Superior temporal gyrus (tissue), 1 donor: Measurements from ENCODE around the gene EARS2.
"Not testable (repeated sequence)": the region's sequence is repeated elsewhere in the genome, so short reads cannot be mapped to it uniquely, and the experiment has no call there.

ENCODE experiments used
- DNase-seq: peaks from one replicate; pipeline ENCODE4 v3.0.0-alpha.2; 2016; ENCODE audit errors: extremely low spot score

Gene EARS2

DNA sequence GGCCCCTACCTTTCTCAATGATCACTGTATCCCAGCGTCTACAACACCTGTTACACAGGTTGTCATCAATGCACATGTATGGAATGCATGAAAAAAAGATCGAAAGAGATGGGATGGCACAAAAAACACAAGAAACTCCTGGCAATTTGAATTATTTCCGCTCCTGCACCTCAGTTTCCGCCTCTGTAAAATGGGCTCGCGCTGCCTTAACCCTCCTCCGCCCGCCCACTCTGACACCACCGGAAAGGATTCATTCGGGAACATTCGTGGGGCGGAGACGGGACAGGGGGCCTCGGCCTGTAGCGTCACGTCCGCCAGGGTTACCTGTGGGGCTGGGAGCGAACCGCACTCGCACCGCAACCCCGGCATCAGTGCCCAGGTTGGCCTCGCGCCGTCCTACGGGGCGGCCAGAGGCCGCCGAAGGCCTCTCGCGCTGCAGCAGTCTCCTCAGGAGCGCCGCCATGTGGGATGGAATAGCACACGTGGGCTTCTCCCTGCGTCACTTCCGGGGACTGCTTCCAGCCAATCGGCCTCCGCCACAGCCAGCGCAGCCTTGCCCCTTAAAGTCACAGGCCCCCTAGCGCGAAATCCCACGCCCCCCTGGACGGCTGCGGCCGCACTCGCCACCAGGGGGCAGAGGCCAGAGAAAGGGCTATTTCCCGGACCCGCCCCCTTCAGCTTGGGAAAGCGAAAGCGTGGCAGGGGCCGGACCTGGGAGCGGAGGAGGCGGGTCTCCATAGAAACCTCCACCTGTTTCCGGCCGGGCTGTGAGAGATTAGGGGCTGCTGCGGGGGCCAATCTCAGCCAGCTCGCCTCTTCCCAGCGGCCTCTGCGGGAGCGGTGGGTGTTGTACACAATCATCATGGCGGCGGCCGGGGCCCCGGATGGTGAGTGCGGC, at the start of gene EARS2, which contains the start of gene UBFD1:
Gene EARS2 (minus strand): TSS at position 470 of the 898 bp plus-strand sequence. CDS start 7 bp downstream, at position 463.
Gene UBFD1 (plus strand): TSS at position 847 of the 898 bp plus-strand sequence. CDS start 16 bp downstream, at position 863.
- DNase-seq = peak; percentile 99

DNA sequence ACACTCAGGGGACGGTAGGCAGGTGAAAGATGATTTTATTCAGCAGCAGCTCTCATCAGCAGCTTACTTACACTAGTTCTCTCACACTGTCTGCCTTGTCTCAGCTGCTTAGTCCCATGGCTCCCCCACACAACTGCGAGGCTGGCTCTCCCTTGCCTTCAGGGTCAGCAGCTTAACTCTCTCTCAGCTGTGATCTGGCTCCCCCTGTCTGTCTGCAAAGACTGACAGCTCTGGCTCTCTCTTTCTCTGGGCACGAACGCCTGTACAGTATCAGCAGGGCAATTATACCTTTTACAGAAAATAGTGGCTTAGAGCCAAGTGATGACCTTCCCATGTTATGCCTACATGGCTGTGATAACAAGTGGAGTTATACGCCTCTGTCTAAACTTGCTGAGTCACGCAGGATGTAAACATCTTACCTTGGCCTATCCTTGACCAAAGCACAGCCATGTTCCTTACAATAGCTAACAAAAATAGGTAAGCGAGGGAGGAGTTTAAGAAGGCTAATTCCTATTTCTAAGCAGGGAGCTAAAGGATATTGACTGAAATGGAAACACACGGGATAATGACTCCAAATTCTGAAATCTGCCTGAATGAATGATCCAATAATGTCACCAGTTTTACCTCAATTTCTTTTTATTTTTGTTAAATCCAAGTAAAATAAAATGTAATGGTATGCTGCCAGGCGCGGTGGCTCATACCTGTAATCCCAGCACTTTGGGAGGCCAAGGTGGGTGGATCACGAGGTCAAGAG, 40.0 kb upstream of the EARS2 start:
- no peak for DNase-seq

DNA sequence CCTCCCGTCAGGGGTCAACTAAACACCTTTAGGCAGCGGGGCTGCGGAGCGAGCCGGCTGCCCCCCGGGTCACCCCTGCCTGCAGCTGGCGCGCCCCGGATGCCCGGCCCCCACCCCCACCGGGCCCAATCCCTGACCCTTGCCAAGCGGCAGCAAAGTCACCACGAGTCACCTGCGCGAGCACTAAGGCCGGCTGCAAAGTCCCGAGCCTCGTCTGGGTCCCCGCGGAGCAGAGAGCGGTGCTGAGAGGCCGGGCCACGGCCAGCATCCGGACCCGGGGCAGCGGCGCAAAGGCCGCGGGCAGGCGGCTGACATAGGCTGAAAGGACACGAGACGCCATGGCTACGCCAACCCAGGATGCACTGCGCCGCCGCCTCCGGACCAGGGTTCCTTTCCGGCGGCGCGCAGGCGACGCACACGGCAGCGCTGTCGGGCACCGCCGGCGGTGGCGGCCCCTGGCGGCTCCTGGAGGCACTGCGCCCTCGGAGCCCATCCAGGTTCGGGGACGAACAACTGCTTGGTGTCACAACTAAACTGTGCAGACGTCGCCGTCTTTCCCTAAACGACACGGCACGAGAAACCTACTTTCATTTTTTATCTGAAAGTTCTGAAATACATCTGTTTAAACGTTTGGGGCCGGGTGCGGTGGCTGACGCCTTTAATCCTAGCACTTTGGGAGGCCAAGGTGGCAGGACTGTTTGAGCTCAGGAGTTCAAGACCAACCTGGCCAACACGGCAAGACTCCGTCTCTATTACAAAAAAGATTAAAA, 39.0 kb upstream of the EARS2 start, which contains the start of gene NDUFAB1:
Gene NDUFAB1 (minus strand): TSS at position 366 of the 770 bp plus-strand sequence. CDS start 26 bp downstream, at position 340.
- DNase-seq = peak; percentile 92

DNA sequence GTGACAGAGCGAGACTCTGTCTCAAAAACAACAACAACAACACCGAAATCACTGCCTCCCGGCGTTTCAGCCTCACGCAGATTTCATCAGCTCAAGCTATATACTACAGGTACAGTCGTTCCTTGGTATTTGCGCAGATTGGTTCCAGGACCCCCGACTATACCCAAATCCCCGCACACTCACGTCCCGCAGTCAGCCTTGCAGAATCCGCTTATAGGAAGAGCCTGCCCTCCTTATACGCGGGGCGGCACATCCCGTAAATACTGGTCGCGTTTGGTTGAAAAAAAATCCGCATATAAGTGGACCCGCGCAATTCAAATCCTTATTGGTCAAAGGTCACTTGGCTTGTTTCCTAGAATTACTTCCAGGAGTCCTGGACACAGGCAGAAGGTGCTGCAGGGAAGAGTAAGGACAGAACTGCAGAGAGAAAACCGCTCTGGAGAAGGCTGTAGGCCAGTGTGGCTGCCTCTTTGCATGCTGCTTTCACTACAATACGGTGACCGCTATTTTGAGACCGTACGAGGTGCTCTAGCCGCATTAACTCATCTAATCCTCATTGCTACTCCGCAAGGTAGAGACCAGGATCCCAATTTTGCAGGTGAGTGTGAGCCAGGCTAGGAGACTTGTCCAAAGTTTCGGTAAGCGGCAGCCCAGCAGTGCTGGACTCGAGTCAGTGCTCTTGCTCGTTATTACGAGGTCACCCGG, 38.2 kb upstream of the EARS2 start:
- DNase-seq = no peak

DNA sequence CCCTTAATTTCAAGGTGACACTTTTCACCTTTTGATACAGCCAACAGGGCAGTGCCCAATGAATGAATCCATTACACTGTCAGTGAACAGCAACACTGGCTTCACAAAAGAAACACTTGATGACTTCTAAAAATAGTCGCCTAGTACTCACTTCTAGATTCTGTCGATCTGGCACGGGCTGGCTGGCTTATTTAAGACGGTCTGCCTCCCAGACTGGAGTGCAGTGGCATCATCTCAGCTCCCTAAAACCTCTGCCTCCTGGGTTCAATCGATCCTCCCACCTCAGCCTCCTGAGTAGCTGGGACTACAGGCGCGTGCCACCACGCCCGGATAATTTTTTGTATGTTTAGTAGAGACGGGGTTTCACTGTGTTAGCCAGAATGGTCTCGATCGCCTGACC, 37.0 kb upstream of the EARS2 start:
- no peak for DNase-seq

DNA sequence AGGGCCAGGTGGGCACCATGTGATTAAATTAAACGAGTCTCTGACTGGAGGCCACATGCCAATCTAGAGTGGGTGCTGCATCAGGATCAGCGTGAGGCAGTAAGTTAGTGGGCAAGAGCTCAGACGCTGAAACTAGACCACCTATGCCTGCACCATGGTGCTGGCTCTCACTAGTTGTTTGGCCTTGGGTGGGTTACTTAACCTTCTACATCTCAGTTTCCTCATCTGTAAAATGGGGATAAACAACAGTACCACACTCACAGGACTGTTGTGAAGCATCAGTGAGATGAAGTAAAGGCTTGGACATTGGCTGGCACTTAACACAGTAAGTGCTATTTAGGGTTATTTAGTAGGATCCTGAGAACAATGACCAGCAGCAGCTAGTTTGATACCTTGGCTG, 33.0 kb upstream of the EARS2 start:
- no peak for DNase-seq

DNA sequence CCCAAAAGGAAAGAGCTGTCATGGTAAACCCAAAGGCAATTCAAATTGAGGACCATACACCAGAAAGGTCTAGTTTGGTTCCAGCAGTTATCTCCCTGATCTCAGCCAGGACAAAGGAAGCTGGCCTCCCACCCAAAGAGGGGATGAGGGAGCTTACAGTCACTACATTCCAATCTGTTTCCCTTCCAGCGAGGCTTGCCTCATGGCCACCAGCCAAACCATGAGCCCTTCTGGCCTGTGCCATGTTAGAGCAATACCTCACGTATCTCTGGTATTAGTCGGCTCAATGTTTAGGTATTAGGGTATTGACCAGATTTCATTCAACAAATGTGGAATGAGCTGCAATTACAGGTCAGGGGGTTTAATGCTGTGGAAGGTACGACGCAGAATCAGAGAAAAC, 30.6 kb upstream of the EARS2 start:
- DNase-seq = no peak

DNA sequence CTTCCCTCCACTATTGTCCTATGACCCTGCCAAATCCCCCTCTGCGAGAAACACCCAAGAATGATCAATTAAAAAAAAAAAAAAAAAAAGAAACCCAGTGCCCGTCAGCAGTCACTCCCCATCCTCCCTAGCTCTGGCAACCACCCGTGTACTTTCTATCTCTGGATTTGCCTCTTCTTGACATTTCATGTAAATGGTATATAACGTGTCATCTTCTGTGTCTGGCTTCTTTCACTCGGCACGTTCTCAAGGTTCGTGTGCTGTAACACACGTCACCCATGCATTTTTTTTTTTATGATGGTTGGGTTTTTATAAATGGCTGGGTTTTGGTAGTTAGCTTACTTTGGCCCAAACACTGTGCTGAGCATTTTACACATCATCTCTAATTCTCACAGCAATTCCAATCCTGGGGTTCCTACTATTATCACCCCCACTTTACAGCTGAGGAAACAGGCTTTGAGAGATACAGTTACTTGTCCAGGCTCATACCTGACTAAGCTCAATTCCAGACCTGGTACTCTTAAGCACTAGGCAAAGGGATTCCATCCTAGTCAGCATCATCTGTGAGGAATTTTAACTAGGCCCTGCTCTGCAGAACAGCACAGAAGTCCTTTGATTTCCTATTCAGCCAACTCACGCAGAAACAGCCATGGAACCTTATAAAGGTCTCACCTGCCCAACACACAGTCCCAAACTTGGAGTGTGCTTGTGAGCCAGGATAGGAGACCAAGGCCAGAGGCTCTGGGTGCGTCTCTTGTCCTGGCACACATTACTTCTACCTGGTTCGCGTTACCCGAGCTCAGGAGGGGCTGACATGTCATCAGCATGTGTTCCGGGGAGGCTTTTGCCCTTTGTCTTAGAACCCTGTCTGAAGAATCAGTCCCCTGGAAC, 27.3 kb upstream of the EARS2 start:
- no peak for DNase-seq

DNA sequence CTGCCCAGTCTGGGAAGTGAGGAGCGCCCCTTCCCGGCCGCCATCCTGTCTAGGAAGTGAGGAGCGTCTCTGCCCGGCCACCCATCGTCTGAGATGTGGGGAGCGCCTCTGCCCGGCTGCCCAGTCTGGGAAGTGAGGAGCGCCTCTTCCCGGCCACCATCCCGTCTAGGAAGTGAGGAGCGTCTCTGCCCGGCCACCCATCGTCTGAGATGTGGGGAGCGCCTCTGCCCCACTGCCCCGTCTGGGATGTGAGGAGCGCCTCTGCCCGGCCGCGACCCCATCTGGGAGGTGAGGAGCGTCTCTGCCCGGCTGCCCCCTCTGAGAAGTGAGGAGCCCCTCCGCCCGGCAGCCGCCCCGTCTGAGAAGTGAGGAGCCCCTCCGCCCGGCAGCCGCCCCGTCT, 26.1 kb upstream of the EARS2 start:
- DNase-seq = not testable (repeated sequence)

DNA sequence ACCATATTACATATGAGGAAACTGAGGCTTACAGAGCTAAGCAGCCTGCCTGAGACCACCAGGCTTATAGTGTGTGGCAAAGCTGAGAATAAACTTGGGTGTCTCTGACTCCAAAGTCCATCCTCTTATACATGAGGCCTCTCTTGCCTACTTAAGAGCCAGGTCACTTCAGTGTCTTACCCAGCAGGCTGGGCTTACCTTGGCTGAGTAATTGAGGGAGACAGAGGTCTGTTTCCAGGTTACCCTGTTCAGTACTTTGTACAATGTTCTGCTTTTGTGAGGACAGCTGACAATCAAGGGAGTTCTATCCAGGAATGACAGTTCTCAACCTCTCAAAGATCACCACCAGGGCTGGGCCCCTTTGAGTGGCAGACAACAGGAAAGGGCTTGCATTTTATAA, 24.6 kb upstream of the EARS2 start:
- no peak for DNase-seq

DNA sequence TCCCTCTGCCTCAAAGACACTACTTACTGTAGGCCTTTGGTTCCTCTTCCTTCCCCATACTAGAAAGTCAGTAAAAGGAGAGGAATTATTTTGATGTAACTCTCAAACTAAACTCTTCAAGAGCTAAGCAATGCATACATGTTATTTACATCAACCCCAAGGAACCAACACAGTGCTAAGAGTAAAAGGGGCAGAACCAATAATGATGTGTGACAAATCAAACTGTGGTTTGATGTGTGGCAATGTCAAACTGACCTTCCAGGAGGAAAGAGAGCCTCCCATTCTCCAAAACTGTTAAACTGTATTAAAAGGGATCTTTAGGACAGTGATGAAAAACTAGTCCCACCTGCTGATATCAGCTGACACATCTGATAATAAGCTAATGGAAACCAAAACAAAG, 23.2 kb upstream of the EARS2 start:
- no peak for DNase-seq

DNA sequence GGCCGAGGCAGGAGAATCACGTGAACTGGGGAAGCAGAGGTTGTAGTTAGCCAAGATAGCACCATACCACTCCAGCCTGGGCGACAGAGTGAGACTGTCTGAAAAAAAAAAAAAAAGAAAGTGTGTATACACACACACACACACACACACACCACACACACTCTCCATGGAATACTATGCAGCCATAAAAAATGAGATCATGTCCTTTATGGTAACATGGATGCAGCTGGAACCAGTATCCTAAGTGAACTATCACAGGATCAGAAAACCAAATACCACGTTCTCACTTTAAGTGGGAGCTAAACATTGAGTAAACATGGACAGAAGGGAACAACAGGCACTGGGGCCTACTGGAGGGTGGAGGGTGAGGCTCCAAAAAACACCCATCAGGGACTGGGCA, 22.2 kb upstream of the EARS2 start:
- no peak for DNase-seq

DNA sequence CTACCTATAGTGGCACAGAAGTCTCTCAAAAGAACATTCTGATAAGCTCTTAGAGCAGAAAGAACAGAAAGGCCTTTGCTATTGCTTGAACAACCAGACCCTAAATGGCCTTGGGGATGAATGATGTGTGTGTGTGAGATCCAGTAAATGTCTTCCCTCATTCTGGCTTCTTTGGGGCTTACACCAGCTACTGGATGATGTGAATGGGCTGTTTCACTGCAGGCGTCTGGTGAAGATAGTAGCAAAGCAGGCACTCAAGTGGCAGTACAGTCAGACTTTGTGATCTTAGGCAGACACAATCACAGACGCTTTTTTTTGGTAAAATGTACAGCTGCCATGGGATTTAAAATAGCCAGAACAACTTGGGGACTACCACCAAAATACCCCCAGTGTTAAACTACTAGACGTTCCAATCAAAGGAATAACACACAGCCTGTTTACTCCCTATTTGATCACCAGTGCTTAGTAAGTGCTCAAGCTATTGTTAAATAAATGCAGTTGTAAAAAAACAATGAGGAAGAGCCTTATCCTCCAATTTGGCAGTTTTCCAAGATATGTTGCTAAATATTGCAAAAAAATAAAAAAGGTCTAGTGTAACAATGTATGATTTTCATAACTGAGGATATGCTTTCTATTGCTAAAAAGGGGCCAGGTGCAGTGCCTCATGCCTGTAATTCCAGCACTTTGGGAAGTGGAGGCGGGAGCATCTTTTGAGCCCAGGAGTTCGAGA, 21.1 kb upstream of the EARS2 start:
- no peak for DNase-seq

DNA sequence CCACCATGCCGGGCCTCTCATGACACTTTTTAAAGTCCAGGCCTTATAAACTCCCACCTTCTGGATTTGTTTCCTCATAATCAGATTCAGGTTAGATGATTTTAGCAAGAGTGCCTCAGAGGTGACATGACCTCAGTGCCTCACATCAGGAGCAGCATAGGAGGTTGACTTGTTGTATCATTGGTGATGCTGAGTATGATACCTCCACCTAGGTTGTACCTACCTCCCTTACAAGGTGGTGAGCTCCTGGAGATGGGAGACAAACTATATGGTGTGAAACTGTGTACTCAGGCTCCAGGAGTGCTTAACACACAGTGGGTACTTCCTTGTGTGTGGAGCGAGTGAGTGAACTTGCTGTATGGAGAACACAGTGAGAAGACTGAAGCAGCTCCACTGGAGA, 20.3 kb upstream of the EARS2 start:
- DNase-seq = no peak

DNA sequence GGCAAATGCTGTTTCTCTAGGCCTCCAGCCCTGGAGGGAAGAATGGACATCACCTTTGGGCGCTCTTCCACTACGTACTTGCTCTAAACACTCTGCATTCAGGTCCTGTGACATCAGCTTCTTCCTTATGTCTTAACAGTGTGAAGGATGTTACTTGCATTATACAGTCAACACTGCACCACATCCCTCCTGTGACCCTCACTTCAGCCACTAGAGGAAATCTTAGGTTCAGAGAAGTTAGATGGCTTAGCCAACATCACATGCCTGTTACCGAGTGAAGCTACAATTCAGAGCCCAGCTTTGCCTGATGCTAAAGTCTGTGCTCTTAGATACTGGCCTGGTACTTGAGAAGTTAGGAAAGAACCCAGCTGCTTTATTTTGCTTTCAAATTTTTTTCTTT, 18.7 kb upstream of the EARS2 start:
- no peak for DNase-seq

DNA sequence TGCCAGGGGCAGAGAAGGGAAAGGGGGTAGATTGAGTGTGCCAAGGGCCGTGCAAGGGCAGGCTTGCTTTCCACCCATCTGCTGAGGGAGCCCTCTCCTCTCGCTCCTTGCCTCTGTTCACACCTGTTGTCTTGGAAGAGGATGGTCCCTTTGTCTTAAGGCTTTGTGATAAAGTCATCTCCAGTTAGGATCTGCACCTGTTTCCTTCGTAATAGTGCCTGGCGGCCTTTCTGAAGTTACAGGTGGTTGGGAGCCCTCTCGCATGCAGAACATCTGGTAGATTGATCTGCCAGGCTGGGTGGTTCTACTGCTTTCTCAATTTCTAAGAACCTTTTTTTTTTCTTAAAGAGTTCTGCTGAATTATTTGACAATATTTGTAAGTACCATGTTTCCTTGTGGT, 16.7 kb upstream of the EARS2 start:
- DNase-seq = no peak

DNA sequence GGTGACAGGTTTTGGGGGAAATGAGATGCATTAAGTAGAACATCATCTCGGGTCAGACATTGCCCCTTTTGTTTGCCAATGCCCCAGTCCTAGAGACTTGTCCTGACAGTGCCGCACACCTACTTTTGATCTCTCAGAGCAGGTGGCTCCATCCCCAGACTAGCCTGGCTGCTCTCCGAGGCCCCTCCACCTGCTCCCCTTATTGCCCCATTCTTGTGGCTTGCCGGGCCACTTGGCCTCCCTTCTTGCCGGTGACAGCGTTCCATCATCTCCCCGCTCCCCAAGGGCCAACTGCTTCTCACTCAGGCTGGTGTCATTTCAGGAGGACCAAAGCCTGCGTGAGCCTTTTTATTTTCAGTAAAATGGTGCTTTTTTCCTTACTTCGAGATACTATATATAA, 15.2 kb upstream of the EARS2 start:
- no peak for DNase-seq

DNA sequence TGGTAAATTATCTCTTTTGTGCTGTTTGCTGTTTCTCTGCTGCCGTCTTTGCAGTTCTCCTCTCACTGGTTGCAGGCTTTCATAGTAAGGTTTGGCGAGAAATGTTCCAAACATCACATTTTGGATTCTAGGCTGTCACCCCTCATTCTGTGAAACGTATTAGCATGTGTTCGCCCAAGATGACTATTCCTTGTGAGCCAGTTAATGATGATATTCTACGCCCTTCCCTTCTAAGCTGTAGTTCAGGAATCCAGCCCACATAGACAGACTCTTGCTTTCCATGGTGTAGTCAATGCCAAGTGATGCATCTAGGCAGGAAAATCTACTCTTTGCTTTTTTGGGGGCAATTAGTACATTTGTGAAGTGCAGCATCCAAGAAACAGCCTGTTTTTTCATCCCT, 14.7 kb upstream of the EARS2 start:
- DNase-seq = no peak

DNA sequence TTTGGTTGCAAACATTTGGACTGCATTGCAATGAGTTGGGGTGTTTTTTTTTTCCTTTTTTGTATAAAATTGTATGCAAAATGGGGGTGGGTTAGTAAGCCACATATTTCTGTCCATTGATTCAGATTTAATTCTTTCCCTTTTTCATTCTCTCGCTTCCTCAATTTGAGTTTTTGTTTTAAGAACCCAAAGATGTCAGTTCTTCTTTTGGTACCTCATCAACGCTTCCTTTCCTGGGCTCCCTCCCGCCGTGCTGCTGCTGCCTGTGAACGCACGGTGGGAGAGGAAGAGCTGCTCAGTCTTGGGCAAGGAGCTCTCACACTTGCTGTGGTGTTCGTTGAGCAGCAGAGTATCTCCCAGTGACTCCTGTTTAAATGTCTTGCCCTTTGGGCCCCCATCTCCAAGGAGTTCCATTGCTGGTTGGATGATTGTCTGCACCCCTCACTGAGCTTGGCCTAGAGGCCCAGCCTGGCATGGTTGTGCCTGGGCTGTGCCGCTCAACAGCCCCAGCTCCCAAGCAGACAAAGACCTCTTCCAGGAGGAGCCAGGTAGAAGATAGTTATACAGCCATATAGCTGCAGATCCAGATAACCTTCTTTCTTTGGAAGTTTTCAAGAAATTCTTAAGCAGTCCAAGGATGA, 14.0 kb upstream of the EARS2 start:
- DNase-seq = no peak
